HEK293 (cell line): ENCODE measurements around the gene FAM78A.

Experiments used
- ELK4 ChIP-seq: IDR thresholded peaks from 2 replicates; pipeline ENCODE4 v1.6.1; 2011; ENCODE audit warnings: mild to moderate bottlenecking, low read depth, low read length, borderline replicate concordance
- GLI2 ChIP-seq: fragments of 450-650 bp; formaldehyde crosslinking; IDR thresholded peaks from 2 replicates; pipeline ENCODE4; 2017; ENCODE audit warnings: missing biosample characterization, missing genetic modification characterization, low read depth, borderline replicate concordance
- GLIS2 ChIP-seq: fragments of 450-650 bp; formaldehyde crosslinking; IDR thresholded peaks from 2 replicates; pipeline ENCODE4 v1.5.1; 2016; ENCODE audit warnings: missing biosample characterization, missing genetic modification characterization
- IKZF3 ChIP-seq: fragments of 450-650 bp; IDR thresholded peaks from 2 replicates; pipeline ENCODE4 v1.5.0; 2018; ENCODE audit warnings: missing biosample characterization, mild to moderate bottlenecking, missing genetic modification characterization, moderate library complexity
- KLF9 ChIP-seq: fragments of 450-650 bp; formaldehyde crosslinking; IDR thresholded peaks from 2 replicates; pipeline ENCODE4 v1.5.1; 2016; ENCODE audit warnings: missing biosample characterization, missing genetic modification characterization, low read depth
- MZF1 ChIP-seq: fragments of 450-650 bp; formaldehyde crosslinking; IDR thresholded peaks from 2 replicates; pipeline ENCODE4 v1.5.1; 2017; ENCODE audit warnings: missing biosample characterization, missing genetic modification characterization, borderline replicate concordance
- PRDM1 ChIP-seq: fragments of 450-650 bp; formaldehyde crosslinking; IDR thresholded peaks from 2 replicates; pipeline ENCODE4; 2016; ENCODE audit warnings: missing biosample characterization, missing genetic modification characterization
- SP2 ChIP-seq: fragments of 450-650 bp; formaldehyde crosslinking; IDR thresholded peaks from 2 replicates; pipeline ENCODE4 v1.5.1; 2016; ENCODE audit warnings: missing biosample characterization, missing genetic modification characterization
- SP3 ChIP-seq: fragments of 450-650 bp; formaldehyde crosslinking; IDR thresholded peaks from 2 replicates; pipeline ENCODE4 v1.5.1; 2016; ENCODE audit warnings: missing biosample characterization, missing genetic modification characterization
- SP7 ChIP-seq: fragments of 450-650 bp; formaldehyde crosslinking; IDR thresholded peaks from 2 replicates; pipeline ENCODE4 v1.5.1; 2016; ENCODE audit warnings: missing biosample characterization, missing genetic modification characterization
- ZBTB20 ChIP-seq: fragments of 450-650 bp; formaldehyde crosslinking; IDR thresholded peaks from 2 replicates; pipeline ENCODE4 v1.5.1; 2016; ENCODE audit warnings: missing biosample characterization, missing genetic modification characterization
- ZBTB6 ChIP-seq: fragments of 450-650 bp; formaldehyde crosslinking; IDR thresholded peaks from 2 replicates; pipeline ENCODE4 v1.5.1; 2017; ENCODE audit warnings: missing biosample characterization, missing genetic modification characterization
- ZNF138 ChIP-seq: fragments of 450-650 bp; formaldehyde crosslinking; IDR thresholded peaks from 2 replicates; pipeline ENCODE4 v1.5.1; 2016; ENCODE audit warnings: missing biosample characterization, missing genetic modification characterization, borderline replicate concordance
- ZNF211 ChIP-seq: fragments of 450-650 bp; formaldehyde crosslinking; IDR thresholded peaks from 2 replicates; pipeline ENCODE4 v1.5.1; 2016; ENCODE audit warnings: low read depth, missing biosample characterization, missing genetic modification characterization
- ZNF311 ChIP-seq: fragments of 450-650 bp; formaldehyde crosslinking; IDR thresholded peaks from 2 replicates; pipeline ENCODE4 v1.5.1; 2017; ENCODE audit warnings: missing biosample characterization, missing genetic modification characterization, borderline replicate concordance
- ZNF341 ChIP-seq: fragments of 450-650 bp; formaldehyde crosslinking; IDR thresholded peaks from 2 replicates; pipeline ENCODE4; 2016; ENCODE audit warnings: low read depth, missing biosample characterization, missing genetic modification characterization
- ZNF398 ChIP-seq: fragments of 450-650 bp; formaldehyde crosslinking; IDR thresholded peaks from 2 replicates; pipeline ENCODE4 v1.5.1; 2017; ENCODE audit warnings: missing biosample characterization, missing genetic modification characterization
- ZNF426 ChIP-seq: fragments of 450-650 bp; formaldehyde crosslinking; IDR thresholded peaks from 2 replicates; pipeline ENCODE4 v1.5.1; 2017; ENCODE audit warnings: missing biosample characterization, missing genetic modification characterization, mild to moderate bottlenecking, inconsistent platforms, moderate library complexity
- ZNF473 ChIP-seq: fragments of 450-650 bp; formaldehyde crosslinking; IDR thresholded peaks from 2 replicates; pipeline ENCODE4 v1.5.1; 2017; ENCODE audit warnings: missing biosample characterization, missing genetic modification characterization
- ZNF621 ChIP-seq: fragments of 450-650 bp; formaldehyde crosslinking; IDR thresholded peaks from 2 replicates; pipeline ENCODE4 v1.5.1; 2017; ENCODE audit warnings: missing biosample characterization, missing genetic modification characterization
- ZNF629 ChIP-seq: fragments of 450-650 bp; formaldehyde crosslinking; IDR thresholded peaks from 2 replicates; pipeline ENCODE4 v1.5.1; 2017; ENCODE audit warnings: missing biosample characterization, missing genetic modification characterization
- ZNF692 ChIP-seq: fragments of 450-650 bp; formaldehyde crosslinking; IDR thresholded peaks from 2 replicates; pipeline ENCODE4 v1.5.1; 2016; ENCODE audit warnings: missing biosample characterization, missing genetic modification characterization
- ZNF747 ChIP-seq: fragments of 450-650 bp; formaldehyde crosslinking; IDR thresholded peaks from 2 replicates; pipeline ENCODE4 v1.5.1; 2016; ENCODE audit warnings: missing biosample characterization, missing genetic modification characterization
- ZNF776 ChIP-seq: fragments of 450-650 bp; formaldehyde crosslinking; IDR thresholded peaks from 2 replicates; pipeline ENCODE4 v1.5.0; 2017; ENCODE audit warnings: missing biosample characterization, missing genetic modification characterization, borderline replicate concordance
- ZNF777 ChIP-seq: fragments of 450-650 bp; formaldehyde crosslinking; IDR thresholded peaks from 2 replicates; pipeline ENCODE4 v1.5.1; 2017; ENCODE audit warnings: missing biosample characterization, missing genetic modification characterization, borderline replicate concordance
- ZNF830 ChIP-seq: fragments of 450-650 bp; IDR thresholded peaks from 2 replicates; pipeline ENCODE4 v1.5.0; 2018; ENCODE audit warnings: missing biosample characterization, missing genetic modification characterization, low read depth, mild to moderate bottlenecking, moderate library complexity
- ZSCAN30 ChIP-seq: fragments of 450-650 bp; IDR thresholded peaks from 2 replicates; pipeline ENCODE4 v1.5.1; 2018; ENCODE audit warnings: missing biosample characterization, mild to moderate bottlenecking, missing genetic modification characterization, moderate library complexity
- TF ChIP-seq, protein P1 (sequence below): fragments of 450-650 bp; formaldehyde crosslinking; conservative IDR thresholded peaks from 2 replicates; pipeline ENCODE4 v1.5.1; 2016; ENCODE audit warnings: low read depth, missing biosample characterization, missing genetic modification characterization
- TF ChIP-seq, protein P2 (sequence below): fragments of 450-650 bp; IDR thresholded peaks from 2 replicates; pipeline ENCODE4 v1.5.1; 2018; ENCODE audit warnings: missing biosample characterization, mild to moderate bottlenecking, missing genetic modification characterization

The FAM78A gene

GRCh38 chr9:131277910-131278701 lies 1.8 kb upstream of the FAM78A start (continued):
- TF ChIP-seq ZNF692 (peak; percentile 60; the same call in 1 of the 2 replicates), GLI2 (tag by site-specific recombination) (no peak), ELK4 (no peak), ZNF398 (tag by site-specific recombination) (peak; percentile 77), ZNF830 (tag by site-specific recombination) (no peak), SP2 (tag by site-specific recombination) (peak; percentile 63), IKZF3 (tag by site-specific recombination) (peak; percentile 82), ZSCAN30 (tag by site-specific recombination) (no peak), ZNF138 (tag by site-specific recombination) (no peak), ZNF473 (tag by site-specific recombination) (no peak), ZNF311 (tag by site-specific recombination) (no peak), ZNF341 (0 out of 2 replicates have a peak, but pooled peaks have one; percentile 15), ZNF777 (peak; percentile 20; the same call in 1 of the 2 replicates), SP3 (peak; percentile 54), KLF9 (tag by site-specific recombination) (no peak), ZNF621 (tag by site-specific recombination) (no peak), PRDM1 (tag by site-specific recombination) (no peak), ZNF426 (tag by site-specific recombination) (no peak), SP7 (tag by site-specific recombination) (0 out of 2 replicates have a peak, but pooled peaks have one; percentile 12), ZNF629 (tag by site-specific recombination) (peak; percentile 16; the same call in 1 of the 2 replicates), ZBTB6 (tag by site-specific recombination) (no peak), MZF1 (tag by site-specific recombination) (peak; percentile 95), ZNF211 (no peak), ZBTB20 (tag by site-specific recombination) (peak; percentile 45; the same call in 1 of the 2 replicates), ZNF747 (tag by site-specific recombination) (no peak), ZNF776 (tag by site-specific recombination) (no peak), GLIS2 (peak; percentile 25; the same call in 1 of the 2 replicates)
- TF ChIP-seq, protein P1, sequence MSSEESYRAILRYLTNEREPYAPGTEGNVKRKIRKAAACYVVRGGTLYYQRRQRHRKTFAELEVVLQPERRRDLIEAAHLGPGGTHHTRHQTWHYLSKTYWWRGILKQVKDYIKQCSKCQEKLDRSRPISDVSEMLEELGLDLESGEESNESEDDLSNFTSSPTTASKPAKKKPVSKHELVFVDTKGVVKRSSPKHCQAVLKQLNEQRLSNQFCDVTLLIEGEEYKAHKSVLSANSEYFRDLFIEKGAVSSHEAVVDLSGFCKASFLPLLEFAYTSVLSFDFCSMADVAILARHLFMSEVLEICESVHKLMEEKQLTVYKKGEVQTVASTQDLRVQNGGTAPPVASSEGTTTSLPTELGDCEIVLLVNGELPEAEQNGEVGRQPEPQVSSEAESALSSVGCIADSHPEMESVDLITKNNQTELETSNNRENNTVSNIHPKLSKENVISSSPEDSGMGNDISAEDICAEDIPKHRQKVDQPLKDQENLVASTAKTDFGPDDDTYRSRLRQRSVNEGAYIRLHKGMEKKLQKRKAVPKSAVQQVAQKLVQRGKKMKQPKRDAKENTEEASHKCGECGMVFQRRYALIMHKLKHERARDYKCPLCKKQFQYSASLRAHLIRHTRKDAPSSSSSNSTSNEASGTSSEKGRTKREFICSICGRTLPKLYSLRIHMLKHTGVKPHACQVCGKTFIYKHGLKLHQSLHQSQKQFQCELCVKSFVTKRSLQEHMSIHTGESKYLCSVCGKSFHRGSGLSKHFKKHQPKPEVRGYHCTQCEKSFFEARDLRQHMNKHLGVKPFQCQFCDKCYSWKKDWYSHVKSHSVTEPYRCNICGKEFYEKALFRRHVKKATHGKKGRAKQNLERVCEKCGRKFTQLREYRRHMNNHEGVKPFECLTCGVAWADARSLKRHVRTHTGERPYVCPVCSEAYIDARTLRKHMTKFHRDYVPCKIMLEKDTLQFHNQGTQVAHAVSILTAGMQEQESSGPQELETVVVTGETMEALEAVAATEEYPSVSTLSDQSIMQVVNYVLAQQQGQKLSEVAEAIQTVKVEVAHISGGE (tag by site-specific recombination), result peak; percentile 38; the same call in 1 of the 2 replicates
- TF ChIP-seq, protein P2, sequence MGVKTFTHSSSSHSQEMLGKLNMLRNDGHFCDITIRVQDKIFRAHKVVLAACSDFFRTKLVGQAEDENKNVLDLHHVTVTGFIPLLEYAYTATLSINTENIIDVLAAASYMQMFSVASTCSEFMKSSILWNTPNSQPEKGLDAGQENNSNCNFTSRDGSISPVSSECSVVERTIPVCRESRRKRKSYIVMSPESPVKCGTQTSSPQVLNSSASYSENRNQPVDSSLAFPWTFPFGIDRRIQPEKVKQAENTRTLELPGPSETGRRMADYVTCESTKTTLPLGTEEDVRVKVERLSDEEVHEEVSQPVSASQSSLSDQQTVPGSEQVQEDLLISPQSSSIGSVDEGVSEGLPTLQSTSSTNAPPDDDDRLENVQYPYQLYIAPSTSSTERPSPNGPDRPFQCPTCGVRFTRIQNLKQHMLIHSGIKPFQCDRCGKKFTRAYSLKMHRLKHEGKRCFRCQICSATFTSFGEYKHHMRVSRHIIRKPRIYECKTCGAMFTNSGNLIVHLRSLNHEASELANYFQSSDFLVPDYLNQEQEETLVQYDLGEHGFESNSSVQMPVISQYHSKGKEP, result no peak
